GM12878 (cell line): ENCODE data around the gene RELT. TPM values are rescaled to one million over a fixed set of nuclear protein-coding genes. Genes with fewer than 3 reads are reported as not detected.

ENCODE experiments used
- ATAC-seq: fragments of 200-7000 bp; cut with Tn5 transposase; 3 replicates; pipeline ENCODE4 v1.9.1; 2020; ENCODE audit warnings: mild to moderate bottlenecking, moderate library complexity
- BruUV-seq: library from RNA; stranded (reverse); fragments of 400-500 nt; replicated peaks from 2 replicates; lab custom pipeline; 2021; lab: Mats Ljungman, UMichigan
- CTCF ChIA-PET: fragments of 300-600 bp; sonication (Branson Sonifier 250); formaldehyde crosslinking; extraction: SDS; loops from one replicate; lab custom pipeline; 2021; ENCODE audit warnings: inconsistent platforms; lab: Yijun Ruan, JAX
- POLR2A ChIA-PET: fragments of 350-600 bp; formaldehyde crosslinking; extraction: SDS; loops from one replicate; lab custom pipeline; 2021; ENCODE audit warnings: inconsistent platforms; lab: Charles Lee
- RAD21 ChIA-PET: fragments of 300-600 bp; sonication (Branson Sonifier 250); formaldehyde crosslinking; loops from one replicate; lab custom pipeline; 2023; ENCODE audit warnings: antibody characterized with exemption; ENCODE audit not compliant: unreplicated experiment; lab: Charles Lee
- SMC1A ChIA-PET: fragments of 300-600 bp; sonication (Branson Sonifier 250); formaldehyde crosslinking; loops from one replicate; lab custom pipeline; 2023; ENCODE audit not compliant: unreplicated experiment, uncharacterized antibody; lab: Charles Lee
- DNase-seq: peaks from one replicate; pipeline ENCODE4 v3.0.0-alpha.2; 2011; ENCODE audit warnings: low read depth, low spot score
- FAIRE-seq: peaks from 3 replicates; lab custom pipeline; 2011; peaks lifted over from hg19 to GRCh38; lab: Jason Lieb, UNC
- H2AFZ ChIP-seq: 2 replicates; pipeline ENCODE4 v1.6.0; 2011; ENCODE audit warnings: low read depth, low read length, control low read depth; ENCODE audit not compliant: control insufficient read depth
- H3K27ac ChIP-seq: 2 replicates; pipeline ENCODE4 v1.5.1; 2011; ENCODE audit warnings: control low read depth; ENCODE audit not compliant: control insufficient read depth, insufficient read depth
- H3K27me3 ChIP-seq, 2 experiments: replicated peaks in 1 of 2; 2 replicates each; pipeline versions ENCODE4 v1.6.0 to v1.6.1; 2011; ENCODE audit warnings: low read length in 1 of 2; ENCODE audit not compliant: control insufficient read depth in 2 of 2, insufficient read depth in 2 of 2
- H3K36me3 ChIP-seq, 2 experiments: 2 replicates each; pipeline ENCODE4 v1.5.1; 2011; ENCODE audit warnings: low read length in 1 of 2; ENCODE audit not compliant: control insufficient read depth in 2 of 2, insufficient read depth in 2 of 2
- H3K4me1 ChIP-seq: 2 replicates; pipeline ENCODE4 v1.6.1; 2011; ENCODE audit warnings: mild to moderate bottlenecking, low read length, moderate library complexity, mixed read lengths; ENCODE audit not compliant: control insufficient read depth, insufficient read depth
- H3K4me2 ChIP-seq: 2 replicates; pipeline ENCODE4 v1.6.0; 2011; ENCODE audit warnings: control low read depth; ENCODE audit not compliant: control insufficient read depth, insufficient read depth
- H3K4me3 ChIP-seq: fragments of 200-600 bp; sonication (generic); 2 replicates; pipeline ENCODE4 v1.5.1; 2016
- H3K79me2 ChIP-seq: 2 replicates; pipeline ENCODE4 v1.6.0; 2011; ENCODE audit warnings: low read length; ENCODE audit not compliant: control insufficient read depth, insufficient read depth
- H3K9ac ChIP-seq: 2 replicates; pipeline ENCODE4 v1.8.0; 2011; ENCODE audit warnings: low read length, control low read depth, mixed read lengths; ENCODE audit not compliant: control insufficient read depth, insufficient read depth
- H3K9me3 ChIP-seq: replicated peaks from 3 replicates; pipeline ENCODE4 v1.5.1; 2011; ENCODE audit warnings: mild to moderate bottlenecking, low read length; ENCODE audit not compliant: control insufficient read depth, insufficient read depth
- H4K20me1 ChIP-seq: 2 replicates; pipeline ENCODE4 v1.6.0; 2011; ENCODE audit not compliant: control insufficient read depth, insufficient read depth
- ATF3 ChIP-seq: IDR thresholded peaks from 2 replicates; pipeline ENCODE4 v1.6.1; 2011; ENCODE audit warnings: low read depth, mild to moderate bottlenecking, low read length, moderate library complexity, borderline replicate concordance; ENCODE audit errors: extremely low read depth
- CBFB ChIP-seq: IDR thresholded peaks from 2 replicates; pipeline ENCODE4 v1.6.1; 2016; ENCODE audit warnings: antibody characterized with exemption, low read depth
- CREM ChIP-seq: IDR thresholded peaks from 2 replicates; pipeline ENCODE4 v1.6.1; 2014; ENCODE audit warnings: antibody characterized with exemption, low read depth
- ESRRA ChIP-seq: IDR thresholded peaks from 2 replicates; pipeline ENCODE4 v1.6.1; 2012; ENCODE audit warnings: mild to moderate bottlenecking, low read length, improper control_type of control experiment
- FOXM1 ChIP-seq: IDR thresholded peaks from 2 replicates; pipeline ENCODE4 v1.6.1; 2012; ENCODE audit warnings: low read depth, mild to moderate bottlenecking, inconsistent platforms, low read length, moderate library complexity
- HSF1 ChIP-seq: fragments of 150-350 bp; IDR thresholded peaks from 2 replicates; pipeline ENCODE4 v1.6.1; 2014; ENCODE audit warnings: mild to moderate bottlenecking, low read depth, low read length
- JUNB ChIP-seq: IDR thresholded peaks from 2 replicates; pipeline ENCODE4 v1.6.1; 2016; ENCODE audit warnings: antibody characterized with exemption, mild to moderate bottlenecking
- LARP7 ChIP-seq: fragments of 450-650 bp; IDR thresholded peaks from 2 replicates; pipeline ENCODE4 v1.6.1; 2017; ENCODE audit warnings: mild to moderate bottlenecking
- MTA3 ChIP-seq: IDR thresholded peaks from 2 replicates; pipeline ENCODE4 v1.6.1; 2012; ENCODE audit warnings: low read length, inconsistent platforms, borderline replicate concordance
- NFXL1 ChIP-seq: fragments of 450-650 bp; IDR thresholded peaks from 2 replicates; pipeline ENCODE4 v1.6.1; 2017; ENCODE audit warnings: antibody characterized with exemption, mild to moderate bottlenecking, borderline replicate concordance
- PAX5 ChIP-seq: IDR thresholded peaks from 2 replicates; pipeline ENCODE4 v1.6.1; 2011; ENCODE audit warnings: low read depth, low read length, borderline replicate concordance
- PML ChIP-seq: IDR thresholded peaks from 2 replicates; pipeline ENCODE4 v1.6.1; 2012; ENCODE audit warnings: low read length, inconsistent platforms
- POLR2A ChIP-seq: IDR thresholded peaks from 2 replicates; pipeline ENCODE4 v1.6.1; 2011; ENCODE audit warnings: low read depth, mild to moderate bottlenecking, low read length
- RELA ChIP-seq: fragments of 450-650 bp; IDR thresholded peaks from 2 replicates; pipeline ENCODE4 v1.8.0; 2014; ENCODE audit warnings: borderline replicate concordance; ENCODE audit not compliant: partially characterized antibody
- SMARCA5 ChIP-seq: fragments of 450-650 bp; IDR thresholded peaks from 2 replicates; pipeline ENCODE4 v1.6.1; 2017; ENCODE audit warnings: mild to moderate bottlenecking
- ZBED1 ChIP-seq: IDR thresholded peaks from 2 replicates; pipeline ENCODE4 v1.6.1; 2016; ENCODE audit warnings: borderline replicate concordance
- ZNF207 ChIP-seq: fragments of 450-650 bp; IDR thresholded peaks from 2 replicates; pipeline ENCODE4 v1.6.1; 2014; ENCODE audit warnings: antibody characterized with exemption, mild to moderate bottlenecking, borderline replicate concordance
- ZZZ3 ChIP-seq: IDR thresholded peaks from 2 replicates; pipeline ENCODE4 v1.6.1; 2011; ENCODE audit warnings: low read depth; ENCODE audit not compliant: control insufficient read depth, insufficient read length
- WGBS: methylation state at CpG from one replicate; pipeline ENCODE4 v1.1.6; 2016; ENCODE audit warnings: low lambda C conversion rate; ENCODE audit not compliant: insufficient replicate concordance, insufficient coverage; ENCODE audit errors: missing lambda C conversion rate; 5-methylcytosine and 5-hydroxymethylcytosine counted together
- in situ Hi-C: fragments of 300-500 bp; cut with MboI; formaldehyde crosslinking; loops from 9 replicates; pipeline ENCODE4 v1.14.3; 2018; ENCODE audit warnings: mixed read lengths
- intact Hi-C: fragments of 100-400 bp; cut with micrococcal nuclease; formaldehyde crosslinking; loops from one replicate; pipeline ENCODE4 v1.14.2; 2022; ENCODE audit not compliant: unreplicated experiment
- polyA plus RNA-seq, 11 experiments: library from polyadenylated mRNA; depleted of rRNA in 4 of 11; unstranded in 6 of 11; stranded (reverse) in 5 of 11; fragments of >200 nt; fragmentation: Nextera tagmentation in 4 of 11; fragmentation: Illumina TruSeq in 1 of 11; extraction: Ambion mirVana in 4 of 11; extraction: Trizol in 1 of 11; gene quantifications; 1 replicate in 1 of 11; 2 replicates in 10 of 11; pipeline versions ENCODE4 v1.2.1 to v1.2.3, GENCODE V29; 2011 to 2016; ENCODE audit warnings: inconsistent platforms in 2 of 11, missing spikeins in 2 of 11, low read depth in 1 of 11
- total RNA-seq, 4 experiments: library from RNA; depleted of rRNA in 3 of 4; stranded (reverse); fragments of >200 nt in 3 of 4; fragmentation: Illumina TruSeq in 1 of 4; extraction: Trizol in 1 of 4; gene quantifications; 2 replicates each; pipeline versions ENCODE4 v1.2.1 to v1.2.3, GENCODE V29; 2013 to 2021

RELT gene
- total and polyA plus RNA-seq, 10 of the 15 experiments (the other 5 are each of a cell fraction or from before 2014, with no cell fraction given) = 1.2 to 28.5 (median 10.8) TPM

- ATAC-seq = no peak
- Histone ChIP-seq H3K27ac (no peak overlapping the region), H4K20me1 (no peaks in the 10 kb centered on the region), H3K9me3 (no peaks in the 10 kb centered on the region), H3K36me3 (peaks cover 29 to 30% of the 10 kb centered on the region in 2 experiments), H2AFZ (no peak overlapping the region), H3K4me1 (no peaks in the 10 kb centered on the region), H3K27me3 (no peaks in the 10 kb centered on the region), H3K4me2 (no peak overlapping the region), H3K4me3 (no peak overlapping the region), H3K79me2 (no peaks in the 10 kb centered on the region), H3K9ac (no peak overlapping the region)
- WGBS = over 99% methylated on average over 6 of the region's 6 CpGs
- DNase-seq = no peak
- TF ChIP-seq CBFB (peak; percentile 7; the same call in 1 of the 2 replicates), PML (peak; percentile 22; the same call in 1 of the 2 replicates), JUNB (no peak)
- BruUV-seq = no TSS peak
- no peak for FAIRE-seq
- CTCF ChIA-PET = interaction anchor here (0.8 to 25.6 kb wide), 5 partner anchors 16 to 262 kb away, joined by 4 to 400 read pairs (median 7); no protein-coding TSS in a partner anchor
- POLR2A ChIA-PET = interaction anchor here (0.9 to 1.4 kb wide), 2 partner anchors 11 to 16 kb away, joined by 3 read pairs; no protein-coding TSS in a partner anchor
- RAD21 ChIA-PET = interaction anchor here (1.7 kb wide), 1 partner anchor 261 kb away, joined by 7 read pairs; no protein-coding TSS in a partner anchor
- intact Hi-C loops (no loop called here), in situ Hi-C loops (no loop called here)
- SMC1A ChIA-PET = interaction anchor here (1.3 to 3.2 kb wide), 5 partner anchors 11 to 226 kb away, joined by 4 to 19 read pairs (median 6); no protein-coding TSS in a partner anchor
These were observed 23.0 kb downstream of the RELT start for GRCh38 chr11:73399159-73399590.

DNA sequence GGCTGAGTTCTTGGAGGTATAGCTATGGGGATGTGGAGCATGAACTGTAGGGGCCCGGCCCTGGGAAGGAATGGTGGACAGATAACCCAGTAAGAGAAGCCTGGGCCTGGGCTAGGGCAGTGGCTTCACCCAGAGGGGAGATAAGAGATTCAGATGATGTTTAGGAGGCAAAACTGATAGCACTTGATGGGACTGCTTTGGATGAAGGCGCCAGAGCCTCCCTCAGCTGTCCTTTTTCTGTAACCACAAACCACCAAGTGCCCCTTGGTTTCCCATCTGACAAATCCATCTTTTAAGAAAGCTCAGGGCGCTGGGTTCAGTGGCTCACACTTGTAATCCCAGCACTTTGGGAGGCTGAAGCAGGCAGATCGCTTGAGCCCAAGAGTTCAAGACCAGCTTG, 23.4 kb downstream of the RELT start:
- FAIRE-seq (no peak), DNase-seq (no peak), ATAC-seq (no peak)
- H3K27me3 ChIP-seq = no peaks in the 10 kb centered on the region
- H3K27ac ChIP-seq = no peak overlapping the region
- H3K4me3 ChIP-seq = no peak overlapping the region
- in situ Hi-C loops = loop anchor here (5.0 kb wide), 1 partner anchor 263 kb away; no protein-coding TSS in a partner anchor
- peaks cover 25 to 26% of the 10 kb centered on the region in 2 experiments; a peak in 3 of 4 replicates for H3K36me3 ChIP-seq
- WGBS = 65% methylated on average over 4 of the region's 4 CpGs
- H3K9ac ChIP-seq = no peak overlapping the region
- H4K20me1 ChIP-seq = no peaks in the 10 kb centered on the region
- no peaks in the 10 kb centered on the region for H3K4me1 ChIP-seq
- ChIA-PET SMC1A (interaction anchor here (0.9 to 3.2 kb wide), 6 partner anchors 10 to 226 kb away, joined by 3 to 19 read pairs (median 6); no protein-coding TSS in a partner anchor), RAD21 (interaction anchor here (1.2 kb wide), 1 partner anchor 15 kb away, joined by 3 read pairs; no protein-coding TSS in a partner anchor), POLR2A (interaction anchor here (0.9 to 1.4 kb wide), 2 partner anchors 11 to 16 kb away, joined by 3 read pairs; no protein-coding TSS in a partner anchor), CTCF (interaction anchor here (0.7 to 25.6 kb wide), 7 partner anchors 11 to 262 kb away, joined by 4 to 400 read pairs (median 5); no protein-coding TSS in a partner anchor)
- no TSS peak for BruUV-seq
- intact Hi-C loops = no loop called here
- no peaks in the 10 kb centered on the region for H3K79me2 ChIP-seq
- no peak overlapping the region for H3K4me2 ChIP-seq
- no peaks in the 10 kb centered on the region for H3K9me3 ChIP-seq
- no peak overlapping the region for H2AFZ ChIP-seq
- TF ChIP-seq FOXM1 = no peak
- TF ChIP-seq ZZZ3 = no peak
- TF ChIP-seq ESRRA = no peak
- no peak for TF ChIP-seq RELA
- TF ChIP-seq CREM = no peak
- no peak for TF ChIP-seq ZBED1
- no peak for TF ChIP-seq LARP7
- no peak for TF ChIP-seq HSF1
- TF ChIP-seq NFXL1 = no peak
- no peak for TF ChIP-seq SMARCA5
- no peak for TF ChIP-seq MTA3
- no peak for TF ChIP-seq ZNF207
- TF ChIP-seq POLR2A = no peak
- no peak for TF ChIP-seq ATF3
- no peak for TF ChIP-seq PAX5
